ENCODE results near the gene CYP2A6.

The CYP2A6 gene

DNA sequence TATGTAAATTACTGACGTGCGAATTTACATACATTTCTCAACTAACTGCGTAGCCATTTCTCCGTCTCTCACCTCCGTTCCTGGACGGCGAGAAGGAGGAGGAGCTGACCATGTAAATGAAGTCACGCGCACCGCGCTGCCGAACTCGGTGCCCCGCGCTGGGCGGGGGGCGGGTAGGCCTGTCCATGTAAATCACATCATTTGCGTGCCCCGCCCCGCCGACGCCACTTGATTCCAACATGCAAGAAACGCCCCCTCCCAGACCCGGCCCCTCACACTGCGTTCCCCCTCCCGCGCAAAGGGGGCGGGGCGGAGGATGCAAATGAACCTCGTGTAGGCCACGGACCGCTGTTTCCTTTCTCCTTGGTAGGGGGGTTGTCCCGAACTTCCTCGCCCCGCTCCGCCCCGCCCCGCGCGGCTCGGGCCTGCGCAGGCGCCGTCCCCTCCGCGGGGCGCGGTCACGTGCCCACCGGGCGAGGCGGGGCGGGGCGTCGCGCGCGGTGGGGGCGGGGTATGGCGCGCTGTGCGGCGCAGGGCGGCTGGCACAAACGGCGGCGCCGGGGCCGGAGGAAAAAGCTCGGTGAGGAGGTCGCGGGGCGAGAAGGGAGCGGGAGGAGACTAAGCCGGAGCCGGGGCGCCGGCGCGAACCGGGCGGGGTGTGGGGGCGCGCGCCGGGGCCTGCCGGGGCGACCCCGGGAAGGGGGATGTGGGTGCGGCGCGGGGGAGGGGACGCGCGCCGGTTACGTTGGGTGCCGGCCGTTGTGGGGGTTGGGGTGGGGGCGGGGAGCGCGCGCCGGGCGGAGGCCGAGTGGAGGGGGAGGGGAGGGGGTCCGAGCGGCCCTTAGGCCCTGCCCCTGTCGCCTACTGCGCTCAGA lies 51.3 kb downstream of the CYP2A6 start, which contains the start of gene EGLN2:
TSS of gene EGLN2 (plus strand) at position 509 of the 875 bp plus-strand sequence. CDS start 1,382 bp downstream, outside the sequence.
- peak; percentile 100 for DNase-seq (ENCODE audit: low read depth)
- TF ChIP-seq, protein P1, sequence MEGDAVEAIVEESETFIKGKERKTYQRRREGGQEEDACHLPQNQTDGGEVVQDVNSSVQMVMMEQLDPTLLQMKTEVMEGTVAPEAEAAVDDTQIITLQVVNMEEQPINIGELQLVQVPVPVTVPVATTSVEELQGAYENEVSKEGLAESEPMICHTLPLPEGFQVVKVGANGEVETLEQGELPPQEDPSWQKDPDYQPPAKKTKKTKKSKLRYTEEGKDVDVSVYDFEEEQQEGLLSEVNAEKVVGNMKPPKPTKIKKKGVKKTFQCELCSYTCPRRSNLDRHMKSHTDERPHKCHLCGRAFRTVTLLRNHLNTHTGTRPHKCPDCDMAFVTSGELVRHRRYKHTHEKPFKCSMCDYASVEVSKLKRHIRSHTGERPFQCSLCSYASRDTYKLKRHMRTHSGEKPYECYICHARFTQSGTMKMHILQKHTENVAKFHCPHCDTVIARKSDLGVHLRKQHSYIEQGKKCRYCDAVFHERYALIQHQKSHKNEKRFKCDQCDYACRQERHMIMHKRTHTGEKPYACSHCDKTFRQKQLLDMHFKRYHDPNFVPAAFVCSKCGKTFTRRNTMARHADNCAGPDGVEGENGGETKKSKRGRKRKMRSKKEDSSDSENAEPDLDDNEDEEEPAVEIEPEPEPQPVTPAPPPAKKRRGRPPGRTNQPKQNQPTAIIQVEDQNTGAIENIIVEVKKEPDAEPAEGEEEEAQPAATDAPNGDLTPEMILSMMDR (conservative IDR thresholded peaks at IDR 0.05; ENCODE audit: low read depth, low read length) = no peak
- peak within 1 kb of the TSS; percentile 92 for H3K4me3 ChIP-seq (ENCODE audit: low read depth, low read length)

DNA sequence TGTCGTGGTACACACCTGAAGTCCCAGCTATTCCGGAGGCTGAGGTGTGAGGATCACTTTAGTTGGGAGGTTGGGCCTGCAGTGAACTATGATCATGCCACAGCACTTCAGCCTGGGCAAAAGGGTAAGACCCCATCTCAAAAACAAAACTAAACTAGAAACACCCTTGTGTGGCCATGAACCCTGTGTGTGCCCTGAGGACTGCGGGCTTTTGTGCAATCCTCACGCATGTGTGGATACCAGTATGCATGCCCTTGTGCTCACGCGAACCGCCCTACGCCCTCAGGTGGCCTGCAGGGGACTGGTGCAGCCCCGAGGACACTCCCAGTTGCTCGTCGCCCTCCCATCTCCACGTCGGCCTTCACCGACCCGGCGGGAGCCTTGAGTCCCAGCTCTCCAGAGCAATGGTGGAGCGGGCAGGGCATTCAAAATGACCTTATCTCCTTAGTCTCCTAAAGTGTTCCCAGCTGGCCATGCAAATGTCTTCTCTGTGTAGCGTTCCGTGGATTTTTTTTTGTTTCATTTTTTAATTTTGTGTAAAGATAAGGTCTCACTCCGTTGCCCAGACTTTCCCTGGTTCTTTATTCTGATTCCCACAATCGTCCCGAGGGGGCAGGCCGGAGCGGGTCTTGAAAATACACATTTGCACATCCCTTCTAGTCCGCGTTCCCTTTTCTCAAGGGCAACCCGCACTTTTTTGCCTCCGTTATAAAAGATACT lies 52.1 kb downstream of the CYP2A6 start:
- DNase-seq (ENCODE audit: low read depth) = peak; percentile 56
- H3K4me3 ChIP-seq (ENCODE audit: low read depth, low read length) = peak overlapping the region; percentile 63
- TF ChIP-seq, protein P1 (conservative IDR thresholded peaks at IDR 0.05; ENCODE audit: low read depth, low read length) = peak; percentile 70

DNA sequence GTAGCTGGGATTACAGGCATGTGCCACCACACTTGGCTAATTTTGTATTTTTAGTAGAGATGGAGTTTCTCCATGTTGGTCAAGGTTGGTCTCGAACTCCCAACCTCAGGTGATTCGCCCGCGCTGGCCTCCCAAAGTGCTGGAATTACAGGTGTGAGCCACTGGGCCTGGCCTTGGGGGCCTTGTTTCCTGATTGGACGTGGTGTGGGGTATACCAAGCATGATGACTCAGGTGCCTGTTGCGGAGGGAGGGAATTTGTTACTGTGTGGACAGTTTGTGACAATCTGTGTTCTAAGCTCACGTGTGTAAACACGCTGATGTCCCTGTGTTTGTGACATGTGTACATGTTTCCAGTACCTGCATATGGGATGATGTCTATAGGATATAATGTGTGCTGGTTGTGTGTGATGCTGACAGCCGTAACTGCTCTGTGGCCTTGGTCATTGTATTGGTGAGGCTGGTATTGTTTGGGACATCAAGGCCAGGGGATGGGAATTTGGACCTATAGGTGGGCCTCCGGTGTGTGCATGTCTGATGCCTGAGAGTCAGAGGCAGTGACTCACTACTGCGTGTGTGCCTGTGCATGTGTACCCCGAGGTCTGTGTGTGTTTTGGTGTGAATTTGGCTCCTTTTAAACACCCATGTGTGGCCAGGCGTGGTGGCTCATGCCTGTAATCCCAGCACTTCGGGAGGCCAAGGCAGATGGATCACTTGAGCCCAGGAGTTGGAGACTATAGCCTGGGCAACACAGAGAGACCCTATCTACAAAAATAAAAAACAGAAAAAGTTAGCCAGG lies 52.9 kb downstream of the CYP2A6 start:
- no peak overlapping the region for H3K4me3 ChIP-seq (ENCODE audit: low read depth, low read length)
- DNase-seq (ENCODE audit: low read depth) = no peak

More for the DNA sequence above, 52.9 kb downstream of the CYP2A6 start:
- TF ChIP-seq, protein P1 (conservative IDR thresholded peaks at IDR 0.05; ENCODE audit: low read depth, low read length) = no peak
